Measurements from ENCODE around the gene PDE8A. TPM values are rescaled to one million over a fixed set of nuclear protein-coding genes. Genes with fewer than 3 reads are reported as not detected.

Gene PDE8A
- total RNA-seq, 1 donor: 26.2 TPM

DNA sequence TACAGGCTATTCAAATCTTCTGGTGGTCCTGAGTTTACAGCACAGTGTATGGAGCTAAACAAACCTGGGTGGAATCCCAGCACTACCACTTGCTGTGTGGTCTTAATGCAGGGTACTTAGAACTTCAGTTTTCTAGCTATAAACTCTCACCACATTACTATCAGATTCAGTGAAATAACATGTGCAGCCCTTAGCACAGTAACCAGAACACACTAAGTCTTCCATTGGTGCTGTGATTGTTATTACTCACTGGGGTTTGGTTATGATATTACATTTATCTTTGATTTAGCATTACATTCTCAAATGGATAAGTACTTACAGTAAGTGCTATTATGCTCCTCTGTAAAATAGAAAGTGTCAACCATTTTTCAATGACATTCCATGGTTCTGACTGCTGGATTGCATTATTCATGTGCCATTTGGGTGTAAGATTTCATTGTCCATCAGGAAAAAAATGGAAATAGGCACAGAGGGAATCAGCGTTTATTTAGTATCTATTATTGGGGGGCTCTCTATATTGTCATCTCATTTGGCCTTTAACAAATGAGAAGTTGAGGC lies 81.9 kb downstream of the PDE8A start:
- no peak for DNase-seq (ENCODE audit: low read depth)
- no peak for TF ChIP-seq CTCF (IDR thresholded peaks at IDR 0.05; ENCODE audit: insufficient read depth, low read length)
- H3K4me3 ChIP-seq (ENCODE audit: low read depth, low read length): no peak overlapping the region

- no peak for DNase-seq (ENCODE audit: low read depth)
- no peak overlapping the region for H3K4me3 ChIP-seq (ENCODE audit: low read depth, low read length)
- TF ChIP-seq CTCF (IDR thresholded peaks at IDR 0.05; ENCODE audit: insufficient read depth, low read length): no peak
Measured at GRCh38 chr15:85064710-85065109, 83.1 kb downstream of the PDE8A start.

- no peak for TF ChIP-seq CTCF (IDR thresholded peaks at IDR 0.05; ENCODE audit: insufficient read depth, low read length)
- H3K4me3 ChIP-seq (ENCODE audit: low read depth, low read length): no peak overlapping the region
- DNase-seq (ENCODE audit: low read depth): no peak
Measured at GRCh38 chr15:85071061-85071460, 89.4 kb downstream of the PDE8A start.

DNA sequence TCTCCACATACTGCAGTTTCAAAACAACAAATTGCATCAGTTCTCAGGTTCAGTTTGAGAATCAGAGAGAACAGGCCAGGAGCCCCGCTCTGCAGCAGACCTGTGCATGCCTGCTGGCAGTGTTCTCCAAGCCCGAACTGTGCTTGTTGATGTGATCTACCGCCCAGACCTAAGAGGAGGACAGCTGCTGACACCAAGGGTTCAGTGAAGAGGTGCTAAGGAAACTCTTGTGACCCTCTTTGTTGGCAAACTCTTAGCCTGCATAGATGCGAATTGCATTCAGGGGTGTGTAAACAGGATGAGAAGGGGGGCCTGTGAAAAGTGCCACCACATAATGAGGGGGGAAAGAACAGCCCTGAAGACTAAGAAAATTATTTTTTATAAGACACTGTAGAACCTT lies 89.8 kb downstream of the PDE8A start:
- no peak for TF ChIP-seq CTCF (IDR thresholded peaks at IDR 0.05; ENCODE audit: insufficient read depth, low read length)
- no peak for DNase-seq (ENCODE audit: low read depth)
- H3K4me3 ChIP-seq (ENCODE audit: low read depth, low read length): no peak overlapping the region

DNA sequence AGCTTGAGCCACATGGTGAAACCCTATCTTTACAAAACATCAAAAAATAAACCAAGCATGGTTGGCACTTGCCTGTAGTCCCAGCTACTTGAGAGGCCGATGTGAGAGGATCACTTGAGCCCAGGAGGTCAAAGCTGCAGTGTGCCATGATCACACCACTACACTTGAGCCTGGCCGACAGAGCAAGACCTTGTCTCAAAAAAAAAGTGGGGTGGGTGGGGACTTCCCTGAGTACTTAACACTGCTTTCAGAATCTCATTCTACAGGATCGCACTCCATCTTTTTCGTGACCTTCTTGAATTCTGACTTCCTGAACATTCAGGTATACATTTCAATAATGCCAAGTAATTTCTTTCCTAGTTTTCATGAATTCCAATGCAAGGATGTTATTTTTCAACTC lies 91.3 kb downstream of the PDE8A start:
- DNase-seq (ENCODE audit: low read depth): no peak
- H3K4me3 ChIP-seq (ENCODE audit: low read depth, low read length): no peak overlapping the region
- TF ChIP-seq CTCF (IDR thresholded peaks at IDR 0.05; ENCODE audit: insufficient read depth, low read length): no peak

DNA sequence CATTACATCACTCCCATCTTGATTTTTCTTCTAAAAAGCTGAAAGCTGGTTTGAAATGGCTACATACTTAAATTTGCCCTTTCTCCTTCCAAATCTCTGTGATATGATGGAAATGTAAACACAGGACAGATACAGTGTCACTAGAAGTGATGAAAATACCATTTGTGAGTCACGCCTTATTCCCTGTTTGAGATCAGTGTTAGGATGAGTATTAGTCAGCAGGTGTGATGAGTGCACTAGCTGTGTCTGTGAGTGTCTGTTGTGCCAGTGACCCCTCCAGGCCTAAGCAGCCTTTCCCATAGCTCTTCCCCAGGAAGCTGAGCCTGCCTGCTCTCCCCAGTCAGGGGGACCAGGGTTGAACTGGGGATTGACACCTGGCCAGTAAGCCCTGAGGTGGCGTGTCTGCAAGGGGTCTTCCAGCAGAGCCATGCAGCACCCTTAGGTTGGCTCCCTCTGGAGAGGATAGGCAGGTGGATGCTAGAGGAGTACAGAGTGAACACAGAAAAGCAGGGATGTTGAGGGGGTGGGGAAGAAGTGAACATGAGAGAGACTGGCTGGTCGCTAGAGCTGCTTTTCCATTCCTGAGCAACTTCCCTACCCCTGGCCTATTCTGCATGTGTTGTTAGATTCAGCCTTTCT lies 92.0 kb downstream of the PDE8A start:
- no peak for TF ChIP-seq CTCF (IDR thresholded peaks at IDR 0.05; ENCODE audit: insufficient read depth, low read length)
- DNase-seq (ENCODE audit: low read depth): no peak

GRCh38 chr15:85086855-85087254 lies 105.2 kb downstream of the PDE8A start:
- no peak for DNase-seq (ENCODE audit: low read depth)
- no peak for TF ChIP-seq CTCF (IDR thresholded peaks at IDR 0.05; ENCODE audit: insufficient read depth, low read length)
- no peak overlapping the region for H3K4me3 ChIP-seq (ENCODE audit: low read depth, low read length)

More for the DNA sequence above, 92.0 kb downstream of the PDE8A start:
- no peak overlapping the region for H3K4me3 ChIP-seq (ENCODE audit: low read depth, low read length)
